ENCODE data around the gene ALPK1.

GRCh38 chr4:112257098-112257497 is 40.1 kb upstream of the ALPK1 start:
- TF ChIP-seq, protein P1, sequence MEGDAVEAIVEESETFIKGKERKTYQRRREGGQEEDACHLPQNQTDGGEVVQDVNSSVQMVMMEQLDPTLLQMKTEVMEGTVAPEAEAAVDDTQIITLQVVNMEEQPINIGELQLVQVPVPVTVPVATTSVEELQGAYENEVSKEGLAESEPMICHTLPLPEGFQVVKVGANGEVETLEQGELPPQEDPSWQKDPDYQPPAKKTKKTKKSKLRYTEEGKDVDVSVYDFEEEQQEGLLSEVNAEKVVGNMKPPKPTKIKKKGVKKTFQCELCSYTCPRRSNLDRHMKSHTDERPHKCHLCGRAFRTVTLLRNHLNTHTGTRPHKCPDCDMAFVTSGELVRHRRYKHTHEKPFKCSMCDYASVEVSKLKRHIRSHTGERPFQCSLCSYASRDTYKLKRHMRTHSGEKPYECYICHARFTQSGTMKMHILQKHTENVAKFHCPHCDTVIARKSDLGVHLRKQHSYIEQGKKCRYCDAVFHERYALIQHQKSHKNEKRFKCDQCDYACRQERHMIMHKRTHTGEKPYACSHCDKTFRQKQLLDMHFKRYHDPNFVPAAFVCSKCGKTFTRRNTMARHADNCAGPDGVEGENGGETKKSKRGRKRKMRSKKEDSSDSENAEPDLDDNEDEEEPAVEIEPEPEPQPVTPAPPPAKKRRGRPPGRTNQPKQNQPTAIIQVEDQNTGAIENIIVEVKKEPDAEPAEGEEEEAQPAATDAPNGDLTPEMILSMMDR (conservative IDR thresholded peaks at IDR 0.05; ENCODE audit: low read length): no peak
- no peak for TF ChIP-seq EZH2phosphoT487 (IDR thresholded peaks at IDR 0.05; ENCODE audit: borderline replicate concordance, low read depth, low read length)
